Myocyte (in vitro differentiated cells): Measurements from ENCODE around the gene KIF27. TPM values are rescaled to one million over a fixed set of nuclear protein-coding genes. Genes with fewer than 3 reads are reported as not detected.
A peak's percentile ranks its signal among the peaks of the same experiment; 100 is the strongest.
"Not testable (repeated sequence)": the region's sequence is repeated elsewhere in the genome, so short reads cannot be mapped to it uniquely, and the experiment has no call there.

Experiments
- DNase-seq: peaks from one replicate; pipeline ENCODE4 v3.0.0-alpha.2; 2012; ENCODE audit warnings: low read depth
- microRNA-seq: library from miRNA; unstranded; fragments of <30 nt; microRNA quantifications from one replicate; pipeline ENCODE4, GENCODE V29; 2016
- total RNA-seq: library from RNA; depleted of rRNA; stranded (reverse); fragments of >200 nt; gene quantifications from 2 replicates; pipeline ENCODE4 v1.2.3, GENCODE V29; 2014

The KIF27 gene
- total RNA-seq, 1 donor from 2014 or later, result 2.6 TPM

- peak; percentile 64 for DNase-seq
These were observed 103.6 kb downstream of the KIF27 start, which contains the start of gene GKAP1 for GRCh38 chr9:83817356-83818278. Gene GKAP1, minus strand, starts transcription at chr9:83817769. Its CDS starts 11,252 bp downstream, at chr9:83806517.

GRCh38 chr9:83817011-83817355 lies 104.2 kb downstream of the KIF27 start:
- DNase-seq, result not testable (repeated sequence)

GRCh38 chr9:83815120-83815519 lies 106.1 kb downstream of the KIF27 start:
- DNase-seq, result not testable (repeated sequence)

GRCh38 chr9:83809213-83809612 lies 112.0 kb downstream of the KIF27 start:
- DNase-seq, result not testable (repeated sequence)

GRCh38 chr9:83804454-83804853 lies 116.8 kb downstream of the KIF27 start:
- not testable (repeated sequence) for DNase-seq

- not testable (repeated sequence) for DNase-seq
These were observed 117.3 kb downstream of the KIF27 start for GRCh38 chr9:83803941-83804340.

- no peak for DNase-seq
These were observed 120.8 kb downstream of the KIF27 start for GRCh38 chr9:83800236-83801033.

- DNase-seq, result no peak
These were observed 127.2 kb downstream of the KIF27 start for GRCh38 chr9:83794051-83794450.

- no peak for DNase-seq
These were observed 128.5 kb downstream of the KIF27 start for GRCh38 chr9:83792746-83793145.

Small RNA genes lying within 50 kb of the gene (microRNA-seq; reads per million reads assigned to microRNA genes)
- 31.2 reads per million, percentile 43 among the genes with 10 or more reads in this experiment for gene MIR7-1

Other genes with a start within 250 kb of the KIF27 start
- 76.1 and 84.2 TPM in 2 replicates for gene UBQLN1, start 213.5 kb downstream of the KIF27 start, total RNA-seq
- gene GKAP1, start 103.7 kb downstream of the KIF27 start, total RNA-seq, result 2.7 and 4.3 TPM in 2 replicates
- 486 and 592 TPM in 2 replicates for gene HNRNPK, start 58.8 kb upstream of the KIF27 start, total RNA-seq
- gene RMI1, start 59.4 kb upstream of the KIF27 start, total RNA-seq, result 1.6 and 2.7 TPM in 2 replicates